MM.1S (cell line): ENCODE measurements around the gene TAF5.

Experiments used
- DNase-seq: peaks from one replicate; pipeline ENCODE4 v3.0.0-alpha.2; 2015
- H2AFZ ChIP-seq: fragments of 300-600 bp; sonication (generic); 2 replicates; pipeline ENCODE4 v1.6.0; 2016; ENCODE audit warnings: antibody characterized with exemption, low read length
- H3F3A ChIP-seq: fragments of 300-600 bp; sonication (generic); 2 replicates; pipeline ENCODE4 v1.6.1; 2016; ENCODE audit warnings: mild to moderate bottlenecking, antibody characterized with exemption, low read length, moderate library complexity, mixed read lengths; ENCODE audit not compliant: insufficient read depth
- H3K27ac ChIP-seq: fragments of 300-600 bp; sonication (generic); 2 replicates; pipeline ENCODE4 v1.5.1; 2016; ENCODE audit warnings: mild to moderate bottlenecking, low read length
- H3K27me3 ChIP-seq: fragments of 300-600 bp; sonication (generic); replicated peaks from 2 replicates; pipeline ENCODE4 v1.6.0; 2016; ENCODE audit warnings: low read length; ENCODE audit not compliant: insufficient read depth
- H3K36me3 ChIP-seq: fragments of 300-600 bp; sonication (generic); replicated peaks from 2 replicates; pipeline ENCODE4 v1.6.1; 2016; ENCODE audit warnings: mild to moderate bottlenecking, low read length, mixed read lengths; ENCODE audit not compliant: insufficient read depth
- H3K4me1 ChIP-seq: fragments of 300-600 bp; sonication (generic); 2 replicates; pipeline ENCODE4 v1.6.1; 2016; ENCODE audit warnings: low read length, mixed read lengths
- H3K4me2 ChIP-seq: fragments of 300-600 bp; sonication (generic); 2 replicates; pipeline ENCODE4 v1.6.0; 2016; ENCODE audit warnings: low read depth, low read length
- H3K4me3 ChIP-seq: fragments of 300-600 bp; sonication (generic); 2 replicates; pipeline ENCODE4 v1.5.1; 2016; ENCODE audit warnings: low read length, mixed read lengths
- H3K79me2 ChIP-seq: fragments of 300-600 bp; sonication (generic); 2 replicates; pipeline ENCODE4 v1.6.1; 2016; ENCODE audit warnings: mixed run types, low read length, mixed read lengths
- H3K9ac ChIP-seq: fragments of 300-600 bp; sonication (generic); 2 replicates; pipeline ENCODE4 v1.6.1; 2016; ENCODE audit warnings: low read length, mixed read lengths
- H3K9me2 ChIP-seq: fragments of 300-600 bp; sonication (generic); replicated peaks from 2 replicates; pipeline ENCODE4 v1.6.1; 2016; ENCODE audit warnings: mild to moderate bottlenecking, low read length, mixed read lengths; ENCODE audit not compliant: insufficient read depth
- H3K9me3 ChIP-seq: fragments of 300-600 bp; sonication (generic); replicated peaks from 2 replicates; pipeline ENCODE4 v1.6.1; 2016; ENCODE audit warnings: mild to moderate bottlenecking, low read length, mixed read lengths; ENCODE audit not compliant: insufficient read depth
- H4K20me1 ChIP-seq: fragments of 300-600 bp; sonication (generic); 2 replicates; pipeline ENCODE4 v1.6.1; 2016; ENCODE audit warnings: mild to moderate bottlenecking, low read length, moderate library complexity, mixed read lengths; ENCODE audit not compliant: insufficient read depth
- EZH2 ChIP-seq: fragments of 300-600 bp; sonication (generic); optimal IDR thresholded peaks from 2 replicates; pipeline ENCODE3; 2017; ENCODE audit warnings: low read depth, mild to moderate bottlenecking, antibody characterized with exemption, low read length, mixed read lengths
- EZH2phosphoT487 ChIP-seq: fragments of 300-600 bp; sonication (generic); IDR thresholded peaks from 2 replicates; pipeline ENCODE4 v1.6.1; 2018; ENCODE audit warnings: antibody characterized with exemption, low read length
- TF ChIP-seq, protein P1 (sequence below): fragments of 300-600 bp; sonication (generic); IDR thresholded peaks from 2 replicates; pipeline ENCODE4 v1.5.1; 2016; ENCODE audit warnings: antibody characterized with exemption, low read length, mixed read lengths

TAF5 gene

DNA sequence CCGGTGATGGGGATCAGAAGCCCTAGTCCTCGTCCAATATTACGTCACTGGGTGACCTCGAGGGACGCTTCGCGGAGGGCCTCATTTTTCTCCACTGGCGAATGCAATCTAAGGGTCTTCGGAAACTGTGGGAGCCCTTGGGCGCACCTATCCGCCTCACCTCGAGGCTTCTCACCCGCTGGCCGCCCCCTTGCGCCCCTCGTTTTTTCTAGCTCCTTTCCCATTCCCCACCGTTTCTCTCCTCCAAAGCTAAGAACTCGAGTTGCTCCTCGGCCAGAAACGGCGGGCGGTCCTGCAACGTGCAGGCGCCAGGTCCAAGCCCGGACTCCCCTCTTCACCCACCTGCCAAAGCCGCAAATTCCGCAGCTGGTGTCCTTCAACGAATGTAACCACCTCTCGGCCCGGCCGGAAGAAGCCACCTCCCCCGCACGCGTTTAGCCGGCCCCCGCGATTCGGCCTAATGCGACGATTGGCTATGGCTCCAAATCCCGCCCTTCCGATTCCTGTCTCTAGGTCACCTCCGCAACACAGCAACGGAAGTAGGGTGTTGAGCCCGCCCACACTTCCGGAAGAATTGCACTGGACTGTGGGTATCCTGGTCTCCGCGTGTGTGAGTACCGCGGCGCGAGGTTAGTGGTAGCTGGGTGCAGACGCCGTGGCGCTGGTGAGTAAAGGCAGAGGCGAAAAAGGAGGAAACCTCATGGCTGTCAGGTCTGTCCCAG, 28.5 kb downstream of the TAF5 start, which contains the start of the genes ATP5MK and PDCD11:
TSS of gene ATP5MK (minus strand) at position 409 of the 722 bp plus-strand sequence. CDS start 4,018 bp downstream, outside the sequence.
TSS of gene PDCD11 (plus strand) at position 560 of the 722 bp plus-strand sequence. CDS start 1,801 bp downstream, outside the sequence.
- Histone ChIP-seq H3K79me2 (peaks cover 88% of the 10 kb centered on the region), H3F3A (peaks cover 8% of the 10 kb centered on the region), H3K27me3 (no peaks in the 10 kb centered on the region), H3K27ac (peak within 1 kb of the TSS; percentile 62; the same call in 1 of the 2 replicates), H2AFZ (peak within 1 kb of the TSS; percentile 69), H3K9me2 (no peaks in the 10 kb centered on the region), H4K20me1 (0 out of 2 replicates have a peak, but pooled peaks cover 2% of the 10 kb centered on the region), H3K4me3 (peak within 1 kb of the TSS; percentile 89), H3K4me2 (peak within 1 kb of the TSS; percentile 93), H3K36me3 (peaks cover 5% of the 10 kb centered on the region), H3K4me1 (peaks cover 18% of the 10 kb centered on the region), H3K9ac (peak within 1 kb of the TSS; percentile 84), H3K9me3 (no peaks in the 10 kb centered on the region)
- TF ChIP-seq, protein P1, sequence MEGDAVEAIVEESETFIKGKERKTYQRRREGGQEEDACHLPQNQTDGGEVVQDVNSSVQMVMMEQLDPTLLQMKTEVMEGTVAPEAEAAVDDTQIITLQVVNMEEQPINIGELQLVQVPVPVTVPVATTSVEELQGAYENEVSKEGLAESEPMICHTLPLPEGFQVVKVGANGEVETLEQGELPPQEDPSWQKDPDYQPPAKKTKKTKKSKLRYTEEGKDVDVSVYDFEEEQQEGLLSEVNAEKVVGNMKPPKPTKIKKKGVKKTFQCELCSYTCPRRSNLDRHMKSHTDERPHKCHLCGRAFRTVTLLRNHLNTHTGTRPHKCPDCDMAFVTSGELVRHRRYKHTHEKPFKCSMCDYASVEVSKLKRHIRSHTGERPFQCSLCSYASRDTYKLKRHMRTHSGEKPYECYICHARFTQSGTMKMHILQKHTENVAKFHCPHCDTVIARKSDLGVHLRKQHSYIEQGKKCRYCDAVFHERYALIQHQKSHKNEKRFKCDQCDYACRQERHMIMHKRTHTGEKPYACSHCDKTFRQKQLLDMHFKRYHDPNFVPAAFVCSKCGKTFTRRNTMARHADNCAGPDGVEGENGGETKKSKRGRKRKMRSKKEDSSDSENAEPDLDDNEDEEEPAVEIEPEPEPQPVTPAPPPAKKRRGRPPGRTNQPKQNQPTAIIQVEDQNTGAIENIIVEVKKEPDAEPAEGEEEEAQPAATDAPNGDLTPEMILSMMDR: peak; percentile 36
- TF ChIP-seq EZH2: no peak
- DNase-seq: peak; percentile 99

DNA sequence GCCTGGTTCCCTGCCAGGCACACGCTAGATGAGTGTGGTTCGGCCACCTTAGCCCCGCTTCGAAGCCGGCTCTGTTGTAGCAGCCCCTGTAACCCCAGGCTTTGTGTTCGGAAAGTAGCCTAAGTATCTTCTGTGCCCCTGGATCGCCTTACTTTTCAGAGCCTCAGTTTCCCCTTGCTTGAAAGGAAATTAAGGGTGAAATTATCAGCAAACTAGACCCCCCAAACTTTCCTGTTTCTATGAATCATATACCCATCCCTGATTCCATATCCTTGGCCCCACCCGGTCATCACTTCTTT, 29.0 kb downstream of the TAF5 start:
- H3K9me2 ChIP-seq: no peaks in the 10 kb centered on the region
- peak overlapping the region; percentile 67 for H2AFZ ChIP-seq
- no peaks in the 10 kb centered on the region for H3K27me3 ChIP-seq
- TF ChIP-seq EZH2 (no peak), EZH2phosphoT487 (no peak)
- TF ChIP-seq, protein P1: no peak
- peak overlapping the region; percentile 93 for H3K4me2 ChIP-seq
- H4K20me1 ChIP-seq: 0 out of 2 replicates have a peak, but pooled peaks cover 2% of the 10 kb centered on the region
- H3K9me3 ChIP-seq: no peaks in the 10 kb centered on the region
- peaks cover 5% of the 10 kb centered on the region for H3K36me3 ChIP-seq
- peaks cover 88% of the 10 kb centered on the region for H3K79me2 ChIP-seq
- peak overlapping the region; percentile 62; the same call in 1 of the 2 replicates for H3K27ac ChIP-seq
- peaks cover 18% of the 10 kb centered on the region for H3K4me1 ChIP-seq
- peak overlapping the region; percentile 84 for H3K9ac ChIP-seq
- H3K4me3 ChIP-seq: peak overlapping the region; percentile 89
- peaks cover 8% of the 10 kb centered on the region for H3F3A ChIP-seq
- no peak for DNase-seq

DNA sequence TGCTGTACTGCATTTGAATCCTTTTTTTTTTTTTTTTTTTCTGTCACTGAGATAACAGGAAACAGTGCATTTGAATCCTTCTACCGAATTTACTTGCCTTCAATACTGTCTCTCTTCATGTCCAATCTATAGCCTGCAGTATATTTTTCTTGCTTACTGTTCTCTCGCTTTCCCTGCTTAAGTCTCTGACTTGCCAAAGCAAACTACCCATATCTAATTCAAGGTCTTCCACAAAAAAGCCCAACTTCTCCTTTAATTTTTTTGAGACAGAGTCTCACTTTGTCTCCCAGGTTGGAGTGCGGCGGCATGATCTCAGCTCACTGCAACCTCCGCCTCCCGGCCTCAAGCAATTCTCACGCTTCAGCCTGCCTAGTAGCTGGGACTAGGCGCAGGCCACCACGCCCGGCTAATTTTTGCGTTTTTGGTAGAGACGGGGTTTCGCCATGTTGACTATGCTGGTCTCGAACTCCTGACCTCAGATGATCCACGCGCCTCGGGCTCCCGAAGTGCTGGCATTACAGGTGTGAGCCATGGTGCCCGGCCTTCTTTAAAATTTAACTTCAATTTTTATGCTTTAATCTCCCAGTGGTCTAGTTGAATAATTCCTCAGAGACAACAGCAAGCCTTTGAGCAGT, 29.5 kb downstream of the TAF5 start:
- Histone ChIP-seq H3K27ac (peak overlapping the region; percentile 62; the same call in 1 of the 2 replicates), H3K9ac (peak overlapping the region; percentile 84; the same call in 1 of the 2 replicates), H3K27me3 (no peaks in the 10 kb centered on the region), H3K9me2 (no peaks in the 10 kb centered on the region), H3F3A (peaks cover 8% of the 10 kb centered on the region), H3K4me2 (peak overlapping the region; percentile 93), H4K20me1 (0 out of 2 replicates have a peak, but pooled peaks cover 2% of the 10 kb centered on the region), H3K79me2 (peaks cover 85% of the 10 kb centered on the region), H3K4me3 (peak overlapping the region; percentile 89), H3K9me3 (no peaks in the 10 kb centered on the region), H3K36me3 (peaks cover 5% of the 10 kb centered on the region), H2AFZ (peak overlapping the region; percentile 67), H3K4me1 (peaks cover 18% of the 10 kb centered on the region)
- no peak for TF ChIP-seq EZH2
- TF ChIP-seq, protein P1: no peak
- no peak for TF ChIP-seq EZH2phosphoT487
- DNase-seq: no peak
